Activated CD4-positive, alpha-beta T cell treated with anti-CD3 and anti-CD28 coated beads, Interleukin-2, amount 50 U/mL, for 1 hour (primary cell): ENCODE results near the gene ROBO1.

Source experiments
- DNase-seq: peaks from one replicate; pipeline ENCODE4 v3.0.0-alpha.2; 2020

Gene ROBO1

DNA sequence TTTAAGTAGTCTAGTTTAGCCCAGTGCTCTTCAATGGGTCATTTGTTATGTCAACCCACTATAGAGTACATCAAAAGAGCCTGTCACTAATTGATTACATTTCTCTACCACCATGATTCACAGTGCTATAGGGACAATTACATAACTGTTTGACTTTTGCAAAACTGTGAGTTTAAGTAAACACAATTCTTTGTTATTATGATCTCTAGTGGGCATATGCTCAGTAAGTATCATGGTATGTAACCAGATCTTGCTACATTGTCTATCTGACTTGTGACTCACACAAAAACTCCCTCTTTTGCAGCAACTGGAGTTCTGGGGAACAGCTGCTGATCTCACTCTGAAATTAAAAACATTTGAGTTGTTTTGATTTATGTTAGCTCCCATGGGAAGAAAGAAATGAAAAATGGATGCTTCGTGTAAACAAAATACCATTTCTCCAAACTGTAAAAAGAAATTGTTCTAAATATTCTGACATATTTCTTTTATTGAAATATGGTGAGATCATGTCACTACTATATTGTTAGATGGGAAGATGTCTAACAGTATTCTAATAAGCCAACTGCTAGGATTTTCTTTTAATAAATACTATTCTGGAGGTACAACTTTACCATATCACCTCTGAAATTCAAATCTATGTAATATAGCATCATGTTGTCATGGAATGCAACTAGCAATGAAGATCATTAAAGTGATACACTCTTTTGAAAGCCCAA, 470.4 kb downstream of the ROBO1 start:
- no peak for DNase-seq

DNA sequence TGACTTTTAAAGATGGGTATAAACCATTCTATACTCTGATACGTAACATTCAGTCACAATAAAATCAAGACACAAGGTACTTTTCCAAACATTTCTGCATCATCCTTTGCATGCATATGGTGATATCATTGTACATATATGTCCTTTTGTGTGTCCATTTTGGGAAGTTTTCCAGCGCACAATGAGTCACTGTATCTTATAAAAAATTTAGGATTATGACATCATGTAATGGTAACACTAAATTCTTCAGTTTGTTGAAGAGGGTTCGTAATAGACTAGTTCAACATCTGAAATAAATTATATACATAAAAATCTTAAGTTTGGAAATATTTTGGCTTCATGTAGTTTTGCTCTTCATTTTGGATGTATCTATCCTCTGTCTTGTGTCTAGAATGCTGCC, 480.9 kb downstream of the ROBO1 start:
- DNase-seq, result no peak

DNA sequence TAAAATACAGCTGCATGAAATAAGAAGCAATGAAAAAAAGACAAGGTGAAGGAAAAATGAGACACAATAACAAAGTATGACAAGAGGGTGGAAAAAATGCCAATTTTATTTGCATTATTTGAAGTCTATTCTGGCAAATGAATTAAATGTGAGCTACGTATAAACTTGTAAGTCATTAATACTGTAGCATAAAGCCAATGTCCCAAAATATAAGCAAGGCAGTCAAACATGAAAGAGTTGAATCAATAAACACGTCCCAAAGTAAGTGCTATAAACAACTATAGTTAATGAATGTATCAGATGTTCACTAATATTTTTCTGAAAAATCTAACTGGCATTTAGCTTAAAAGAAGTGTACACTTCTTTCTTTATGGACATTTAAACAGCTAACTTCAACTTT, 481.9 kb downstream of the ROBO1 start:
- DNase-seq, result no peak

DNA sequence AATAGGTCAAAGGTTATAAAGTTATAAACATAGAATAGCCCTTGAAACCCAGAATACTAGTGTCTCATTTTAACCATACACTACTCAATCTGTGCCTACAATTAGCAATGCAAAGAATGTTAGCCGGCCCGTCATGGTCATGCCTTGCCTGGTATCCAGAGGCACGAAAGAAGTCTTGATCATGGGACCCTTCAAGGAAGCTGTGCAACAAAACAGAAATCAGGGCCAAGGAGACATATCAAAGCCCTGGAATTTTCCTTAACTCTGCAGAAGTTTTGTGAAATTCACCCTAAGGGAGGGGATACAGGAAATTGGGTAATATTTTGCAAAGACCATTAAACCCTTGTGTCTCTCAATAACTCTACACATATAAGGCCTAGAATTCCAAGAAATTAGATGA, 482.4 kb downstream of the ROBO1 start:
- DNase-seq, result no peak

DNA sequence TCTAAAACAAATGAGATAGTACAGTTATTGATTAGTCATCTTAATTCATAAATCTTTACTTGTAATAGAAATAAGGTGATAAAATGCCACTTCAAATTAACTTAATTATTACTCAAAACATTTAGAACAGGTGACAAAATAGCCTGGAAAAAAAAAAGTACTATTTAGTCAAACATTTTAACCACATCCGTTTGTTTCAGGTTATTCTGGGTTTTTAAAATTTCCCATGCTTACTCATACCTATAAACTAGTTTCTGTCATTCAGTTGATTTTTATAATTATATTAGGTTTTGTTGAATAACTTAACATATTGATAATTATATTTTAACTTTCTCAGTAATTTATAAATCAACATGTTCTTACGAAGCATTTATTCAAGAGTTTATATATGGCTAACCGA, 483.0 kb downstream of the ROBO1 start:
- DNase-seq, result no peak

DNA sequence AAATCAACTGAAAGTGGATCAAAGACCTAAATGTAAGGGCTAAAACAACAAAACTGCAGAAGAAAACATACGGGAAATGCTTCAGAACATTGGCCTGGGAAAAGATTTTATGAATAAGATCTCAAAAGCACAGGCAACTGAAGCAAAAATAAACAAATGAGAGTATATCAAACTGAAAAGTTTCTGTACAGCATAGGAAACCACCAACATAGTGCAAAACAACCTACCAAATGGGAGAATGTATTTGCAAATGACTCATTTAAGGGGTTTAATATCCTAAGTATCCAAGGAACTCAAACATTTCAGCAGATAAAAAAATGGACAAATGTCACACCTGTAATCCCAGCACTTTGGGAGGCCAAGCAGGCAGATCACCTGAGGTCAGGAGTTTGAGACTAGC, 489.1 kb downstream of the ROBO1 start:
- no peak for DNase-seq

DNA sequence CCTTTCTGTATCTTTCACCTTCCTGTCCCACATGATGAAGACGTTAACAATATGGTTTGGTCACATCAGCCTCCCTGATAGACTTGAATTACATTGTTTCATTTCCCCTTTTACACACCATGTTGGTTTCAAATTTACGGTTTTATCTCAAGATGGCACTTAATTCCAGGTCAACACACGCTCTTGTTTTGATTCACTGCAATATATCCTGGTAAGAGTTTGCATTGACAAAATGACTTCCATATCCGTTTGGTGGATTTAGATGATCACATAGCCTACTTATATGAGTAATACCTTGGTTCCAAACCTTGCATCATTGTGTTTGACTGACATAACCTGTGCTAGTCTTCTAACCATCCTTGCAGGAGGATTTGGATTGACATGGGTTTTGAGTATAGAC, 499.4 kb downstream of the ROBO1 start:
- DNase-seq, result no peak

DNA sequence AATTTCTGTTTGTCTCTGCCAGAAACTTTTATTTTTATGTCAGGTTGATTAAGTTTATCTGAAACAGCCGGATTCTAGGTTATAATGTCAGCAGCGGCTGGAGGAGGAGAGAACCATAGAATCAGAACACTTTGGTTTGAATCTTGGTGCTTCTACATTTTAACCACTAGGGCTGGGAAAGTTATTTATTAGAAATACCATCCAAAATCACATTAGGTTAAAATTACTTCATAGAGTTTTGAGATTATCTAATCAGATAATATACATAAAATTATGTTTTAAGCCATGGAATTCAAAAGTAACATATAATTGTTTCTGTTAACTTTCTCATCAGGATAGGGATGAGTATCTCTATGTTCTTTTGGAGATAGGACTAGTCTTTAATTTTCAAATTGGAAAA, 502.9 kb downstream of the ROBO1 start:
- no peak for DNase-seq

DNA sequence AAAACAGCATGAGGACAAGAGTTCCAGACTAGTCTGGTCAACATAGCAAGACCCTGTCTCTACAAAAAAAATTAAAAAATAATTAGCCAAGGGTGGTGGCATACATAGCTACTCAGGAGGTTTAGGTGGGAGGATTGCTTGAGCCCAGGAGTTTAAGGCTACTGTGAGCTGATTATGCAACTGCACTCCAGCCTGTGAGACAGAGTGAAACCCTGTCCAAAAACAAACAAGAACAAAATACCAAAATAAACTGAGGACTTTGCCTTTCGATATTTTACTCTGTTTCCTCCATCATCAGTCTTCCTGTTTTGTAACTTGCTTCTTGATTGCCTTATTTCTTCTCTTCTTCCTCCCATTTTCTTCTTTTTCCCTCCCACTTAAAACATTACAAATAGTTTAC, 504.4 kb downstream of the ROBO1 start:
- DNase-seq, result no peak

DNA sequence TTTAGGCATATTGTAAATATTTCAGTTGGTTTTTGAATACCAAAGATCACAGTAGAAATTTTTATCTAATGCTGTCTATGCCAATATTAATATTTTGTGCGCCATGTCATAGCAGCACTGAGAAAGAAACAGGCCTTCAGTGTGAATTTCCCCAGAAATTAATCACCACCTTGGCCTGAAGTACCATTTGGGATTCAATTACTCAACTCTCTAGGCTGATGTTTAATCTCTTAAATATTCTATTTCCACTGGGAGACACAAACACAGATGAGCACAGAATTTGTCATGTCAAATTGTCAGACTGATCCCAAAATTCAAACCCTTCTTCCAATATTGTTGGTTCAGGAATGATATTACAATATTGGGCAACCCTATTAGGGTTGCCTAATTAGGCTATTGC, 509.3 kb downstream of the ROBO1 start:
- no peak for DNase-seq

DNA sequence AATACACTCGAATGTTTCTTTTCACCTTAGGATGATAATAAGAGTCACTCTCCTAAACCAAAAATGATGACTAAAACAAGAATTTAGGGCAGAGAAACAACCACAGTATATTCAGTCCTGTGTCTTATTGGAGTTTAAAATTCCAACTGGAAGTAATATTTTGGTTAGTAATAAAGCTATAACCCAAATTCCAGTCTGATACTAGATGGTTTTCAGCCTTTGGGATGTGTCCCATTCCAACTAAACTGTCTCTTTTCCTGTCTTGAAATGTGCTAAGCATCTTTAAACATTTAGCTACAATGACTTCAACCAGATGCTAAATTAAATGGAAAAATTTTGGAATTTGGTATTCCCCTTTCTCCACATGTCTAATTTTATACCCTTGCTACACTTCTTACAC, 510.0 kb downstream of the ROBO1 start:
- no peak for DNase-seq

DNA sequence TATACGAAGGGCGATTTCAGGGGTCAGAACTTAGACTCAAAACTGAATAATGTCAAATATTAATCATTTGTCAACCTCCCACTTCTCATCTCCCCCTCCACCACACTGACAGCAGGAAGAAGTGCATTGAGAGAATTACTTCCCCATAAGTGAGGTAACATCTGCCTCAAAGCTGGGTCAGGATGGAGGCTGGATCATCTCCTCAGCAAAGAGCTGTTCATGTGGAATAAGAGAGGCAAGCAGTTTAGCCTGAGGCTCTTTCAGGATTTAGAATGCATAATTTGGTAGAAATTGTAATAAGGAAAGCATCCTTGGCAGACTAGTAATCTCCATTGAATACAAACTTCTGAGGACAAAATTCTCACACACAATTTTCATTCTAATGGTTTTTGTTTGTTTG, 512.1 kb downstream of the ROBO1 start:
- DNase-seq, result no peak

DNA sequence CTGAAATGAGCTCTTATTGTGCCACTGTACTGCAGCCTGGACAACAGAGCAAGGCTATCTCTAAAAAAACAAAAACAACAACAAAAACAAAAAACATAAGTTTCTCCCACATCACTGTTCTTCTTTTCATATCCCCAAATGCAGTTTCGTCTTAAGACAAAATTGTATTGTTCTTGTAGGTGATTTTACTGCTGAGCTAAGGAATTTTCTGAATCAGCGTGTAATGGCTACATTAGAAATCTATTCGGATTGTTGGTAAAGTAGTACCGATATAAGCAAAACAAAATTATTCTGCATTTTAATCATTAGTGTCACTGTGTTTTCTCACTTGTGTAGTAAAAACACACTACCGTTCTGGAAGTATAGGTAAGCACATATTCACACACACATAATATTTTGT, 512.5 kb downstream of the ROBO1 start:
- no peak for DNase-seq

DNA sequence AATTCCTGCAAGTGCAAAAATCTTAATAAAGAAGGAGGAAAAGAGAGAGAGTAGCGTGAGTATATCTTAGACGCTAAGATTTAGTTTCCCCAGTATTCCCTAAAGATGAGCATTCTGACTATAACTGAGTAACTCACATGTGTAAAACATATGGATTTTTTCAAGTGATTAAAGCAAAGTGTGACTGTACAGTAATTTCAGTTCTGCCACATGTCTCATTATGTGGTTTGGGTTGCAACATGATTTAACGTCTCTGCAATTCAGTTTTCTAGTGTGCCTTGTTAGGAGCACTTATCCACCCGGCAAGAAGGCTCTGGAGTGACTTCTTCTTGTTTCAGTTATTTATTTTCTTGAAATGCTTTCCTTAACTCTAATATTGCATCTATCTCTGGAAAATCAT, 514.1 kb downstream of the ROBO1 start:
- no peak for DNase-seq

DNA sequence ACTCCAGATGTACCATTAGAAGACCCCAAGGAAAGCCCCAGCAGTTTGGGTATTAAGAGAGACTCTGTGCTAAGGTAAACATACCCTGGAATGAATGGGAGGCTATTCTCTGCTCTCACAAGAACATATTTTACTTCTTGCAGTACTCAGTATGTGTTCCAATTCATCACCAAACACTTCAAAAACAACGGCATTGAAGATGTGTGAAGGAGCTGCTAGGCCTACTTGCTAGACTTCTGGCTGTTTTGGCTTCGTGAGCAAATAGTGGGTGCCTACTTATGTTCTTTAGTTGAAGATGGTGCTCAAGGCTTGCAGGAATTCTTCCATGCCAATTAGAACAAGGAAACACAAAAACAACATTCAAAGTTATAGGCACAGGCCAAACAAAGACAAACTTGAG, 514.5 kb downstream of the ROBO1 start:
- DNase-seq, result no peak

DNA sequence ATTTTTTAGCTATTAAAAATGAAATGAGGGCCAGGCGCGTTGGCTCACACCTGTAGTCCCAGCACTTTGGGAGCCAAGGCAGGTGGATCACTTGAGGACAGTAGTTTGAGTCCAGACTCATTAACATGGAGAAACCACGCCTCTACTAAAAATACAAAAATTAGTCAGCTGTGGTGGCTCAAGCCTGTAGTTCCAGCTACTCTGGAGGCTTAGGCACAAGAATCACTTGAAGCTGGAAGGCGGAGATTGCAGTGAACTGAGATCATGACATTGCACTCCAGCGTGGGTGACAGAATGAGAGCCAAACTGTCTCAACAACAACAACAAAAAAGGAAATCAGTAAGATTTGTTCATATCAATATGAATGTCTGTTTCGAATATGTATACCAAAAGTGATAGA, 517.1 kb downstream of the ROBO1 start:
- no peak for DNase-seq

DNA sequence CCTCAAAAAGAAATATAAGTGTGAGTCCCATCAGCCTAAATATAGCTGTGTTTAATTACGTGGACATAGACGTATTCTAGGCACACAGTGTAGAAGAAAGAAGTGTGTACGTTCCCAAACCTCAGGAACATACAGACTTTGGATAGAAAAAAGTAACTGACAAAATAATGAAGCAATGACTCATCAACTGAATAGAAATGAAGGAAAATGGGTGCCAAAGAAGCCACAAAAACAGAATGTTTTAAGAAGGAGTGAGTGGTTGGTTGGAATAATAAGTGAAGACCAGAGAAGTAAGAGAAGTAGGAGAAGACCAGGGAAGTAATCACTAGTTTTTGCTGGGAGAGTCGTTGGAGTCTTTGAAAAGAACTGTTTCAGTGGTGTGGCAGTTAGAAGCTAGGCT, 518.1 kb downstream of the ROBO1 start:
- DNase-seq, result no peak

DNA sequence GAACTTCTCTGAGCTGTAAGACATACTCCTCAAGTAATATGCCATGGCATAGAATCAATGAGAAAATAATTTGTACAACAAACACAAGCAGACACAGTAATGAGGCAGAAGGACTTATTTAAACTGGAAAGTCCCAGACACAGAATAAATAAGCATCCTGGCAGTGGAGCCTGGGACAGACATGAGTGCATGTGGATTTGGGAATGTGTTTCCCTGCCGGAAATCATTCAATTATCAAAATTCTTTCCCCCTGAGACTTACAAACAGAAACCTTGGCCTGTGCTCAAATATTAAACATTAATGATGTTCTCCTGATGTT, 520.1 kb downstream of the ROBO1 start:
- no peak for DNase-seq

DNA sequence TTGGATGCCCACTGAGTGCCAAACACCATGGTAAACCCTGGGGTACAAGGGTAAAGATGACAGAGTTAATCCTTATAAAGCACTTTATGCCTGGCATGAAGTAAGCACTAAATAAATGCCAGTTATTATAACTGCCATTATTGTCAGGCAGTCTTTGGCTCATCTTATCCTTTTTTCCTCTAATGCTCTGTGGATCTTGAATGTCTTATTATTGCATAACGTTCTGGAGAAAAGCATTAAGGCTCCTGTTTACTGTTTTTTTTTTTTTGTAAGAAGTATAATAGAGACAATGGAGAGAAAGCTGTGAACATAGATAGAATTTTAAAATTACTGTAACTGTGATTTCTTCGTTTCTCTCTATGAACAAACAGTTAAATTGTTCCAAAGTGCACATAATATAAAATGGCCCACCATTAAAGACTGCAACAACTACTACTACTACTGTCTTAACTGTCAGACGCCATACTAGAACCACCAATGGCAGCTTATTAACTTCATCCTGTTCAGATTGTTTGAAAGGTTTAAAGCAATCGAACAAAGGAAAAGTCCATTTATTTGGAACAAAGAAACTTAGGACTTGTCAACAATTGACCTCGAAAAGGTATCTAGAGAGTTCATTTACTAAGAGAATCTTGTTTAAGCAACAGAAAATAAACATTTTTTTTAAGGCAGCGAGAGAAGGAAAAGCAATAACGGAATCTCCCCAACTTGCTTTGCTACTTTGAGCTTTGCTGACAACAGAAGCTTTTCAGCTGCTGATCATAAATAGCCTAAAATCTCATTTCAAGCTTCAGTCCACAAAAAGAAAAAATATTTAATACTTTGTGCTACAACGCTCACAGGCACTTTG, 520.7 kb downstream of the ROBO1 start:
- no peak for DNase-seq

DNA sequence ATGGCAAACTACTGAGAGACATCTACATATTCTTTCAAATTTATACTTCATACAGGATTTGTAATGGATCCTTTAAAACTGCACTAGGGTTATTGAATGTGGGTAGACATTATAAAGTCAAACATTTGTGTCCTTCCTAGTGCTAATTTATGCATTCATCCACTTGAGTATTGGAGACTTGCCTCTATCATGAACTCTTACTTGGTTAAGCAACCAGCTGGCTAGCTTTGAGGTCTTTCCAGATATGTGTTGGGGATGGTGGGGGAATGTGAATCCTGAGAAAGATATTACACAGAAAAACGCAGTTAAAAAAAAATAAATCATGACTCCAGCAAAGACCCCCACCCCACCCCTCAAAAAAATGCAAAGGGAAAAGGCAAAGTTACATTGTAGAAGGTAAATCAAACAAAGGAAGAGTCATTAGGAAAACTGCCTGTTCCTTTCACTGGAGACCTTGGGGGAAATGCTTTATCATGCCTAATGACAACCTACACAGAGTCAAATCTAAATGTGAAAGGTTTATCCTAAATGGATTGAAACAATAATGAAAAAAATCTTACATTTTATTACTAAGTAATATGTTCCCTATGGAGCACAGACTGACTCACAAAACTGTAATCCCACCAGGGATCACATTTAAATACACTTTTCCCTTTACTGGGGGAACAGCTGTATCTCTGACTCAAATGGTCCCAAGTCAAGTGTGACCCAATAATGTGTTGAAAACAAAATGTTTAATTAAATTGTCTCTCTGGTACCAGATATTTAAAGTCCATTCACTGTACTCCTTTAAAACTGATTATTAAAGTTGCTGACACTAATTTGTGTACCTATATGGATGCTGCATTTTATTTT, 522.3 kb downstream of the ROBO1 start:
- no peak for DNase-seq

DNA sequence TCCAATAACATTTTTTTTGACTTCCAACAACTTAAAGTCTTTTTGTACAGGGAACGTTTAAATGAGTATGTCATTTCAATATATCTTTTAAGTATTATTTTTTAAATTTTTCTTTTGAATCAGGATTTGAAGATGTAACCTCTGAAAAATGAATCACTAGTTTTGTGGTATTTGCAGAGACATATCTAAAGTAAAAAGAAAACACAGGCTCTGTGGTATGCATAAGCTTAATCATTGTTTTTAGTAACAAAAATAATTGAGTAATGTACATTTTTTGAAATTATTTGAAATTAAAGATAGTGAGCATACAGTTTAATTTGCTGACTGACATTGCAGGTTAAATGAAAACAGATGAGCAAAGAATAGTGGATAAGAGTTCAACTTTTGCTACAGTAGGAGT, 531.3 kb downstream of the ROBO1 start:
- no peak for DNase-seq

DNA sequence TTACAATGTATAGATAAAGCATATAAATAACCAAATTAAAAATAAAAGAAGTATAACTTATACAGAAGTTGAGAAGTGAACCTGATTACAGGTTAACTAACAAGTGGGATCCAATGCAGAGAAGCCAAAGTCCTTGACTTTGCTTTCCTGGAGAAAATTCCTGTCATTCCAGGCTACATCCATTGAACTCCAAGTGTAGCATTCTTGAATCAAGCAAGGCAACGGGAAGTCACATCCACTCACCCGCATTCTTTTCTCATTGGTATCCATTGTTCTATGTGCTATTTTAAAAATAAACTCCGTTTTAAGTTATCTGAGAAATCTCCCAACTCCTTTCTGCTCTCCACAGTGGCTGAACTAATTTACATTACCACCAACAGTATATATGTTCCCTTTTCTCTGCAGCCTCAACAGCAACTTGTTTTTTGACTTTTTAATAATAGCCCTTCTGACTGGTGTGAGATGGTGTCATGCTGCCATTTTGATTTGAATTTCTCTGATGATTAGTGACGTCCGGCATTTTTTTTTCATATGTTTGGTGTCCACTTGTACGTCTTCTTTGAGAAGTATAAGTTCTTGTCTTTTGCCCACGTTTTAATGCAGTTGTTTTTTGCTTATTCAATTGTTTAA, 534.3 kb downstream of the ROBO1 start:
- DNase-seq, result no peak

DNA sequence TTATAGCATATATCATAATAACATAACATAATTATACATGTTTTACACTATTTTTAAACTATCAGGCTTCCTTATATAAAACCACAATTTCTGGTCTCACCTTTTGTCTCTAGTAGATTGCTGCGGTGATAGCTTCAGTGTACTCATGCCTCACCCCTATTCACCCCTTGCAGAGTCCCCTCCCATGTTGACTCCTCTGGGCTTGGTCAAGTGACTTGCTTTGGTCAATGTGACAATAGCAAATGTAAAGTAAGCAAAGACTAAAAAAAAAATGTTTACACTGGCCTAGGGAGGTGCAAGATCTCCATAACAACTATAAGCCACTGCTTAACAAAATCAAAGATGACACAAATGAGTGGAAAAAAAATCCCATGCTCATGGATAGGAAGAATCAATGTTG, 537.5 kb downstream of the ROBO1 start:
- DNase-seq, result no peak
